ENCODE measurements around the gene C5.

DNA sequence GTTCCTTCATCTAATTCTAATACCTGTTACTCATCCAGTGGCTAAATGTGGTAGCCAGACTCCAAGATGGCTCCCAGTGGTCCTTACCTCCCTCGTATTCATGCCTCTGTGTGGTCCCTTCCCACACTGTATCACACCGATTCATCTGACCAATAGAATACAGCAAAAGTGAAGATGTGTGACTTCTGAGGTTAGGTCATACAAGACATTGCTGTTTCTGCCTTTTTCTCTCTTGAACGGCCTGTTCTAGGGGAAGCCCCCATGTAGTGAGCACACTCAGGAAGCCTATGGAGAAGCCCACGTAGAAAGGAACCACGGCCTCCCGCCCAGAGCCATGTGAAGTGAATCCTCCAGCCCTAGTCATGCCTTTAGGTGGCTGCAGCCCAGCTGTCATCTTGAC is 9.4 kb upstream of the C5 start:
- TF ChIP-seq, protein P1, sequence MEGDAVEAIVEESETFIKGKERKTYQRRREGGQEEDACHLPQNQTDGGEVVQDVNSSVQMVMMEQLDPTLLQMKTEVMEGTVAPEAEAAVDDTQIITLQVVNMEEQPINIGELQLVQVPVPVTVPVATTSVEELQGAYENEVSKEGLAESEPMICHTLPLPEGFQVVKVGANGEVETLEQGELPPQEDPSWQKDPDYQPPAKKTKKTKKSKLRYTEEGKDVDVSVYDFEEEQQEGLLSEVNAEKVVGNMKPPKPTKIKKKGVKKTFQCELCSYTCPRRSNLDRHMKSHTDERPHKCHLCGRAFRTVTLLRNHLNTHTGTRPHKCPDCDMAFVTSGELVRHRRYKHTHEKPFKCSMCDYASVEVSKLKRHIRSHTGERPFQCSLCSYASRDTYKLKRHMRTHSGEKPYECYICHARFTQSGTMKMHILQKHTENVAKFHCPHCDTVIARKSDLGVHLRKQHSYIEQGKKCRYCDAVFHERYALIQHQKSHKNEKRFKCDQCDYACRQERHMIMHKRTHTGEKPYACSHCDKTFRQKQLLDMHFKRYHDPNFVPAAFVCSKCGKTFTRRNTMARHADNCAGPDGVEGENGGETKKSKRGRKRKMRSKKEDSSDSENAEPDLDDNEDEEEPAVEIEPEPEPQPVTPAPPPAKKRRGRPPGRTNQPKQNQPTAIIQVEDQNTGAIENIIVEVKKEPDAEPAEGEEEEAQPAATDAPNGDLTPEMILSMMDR (IDR thresholded peaks at IDR 0.05; ENCODE audit: insufficient read depth, low read length, poor library complexity, severe bottlenecking), result no peak
- no peak for TF ChIP-seq EZH2phosphoT487 (conservative IDR thresholded peaks at IDR 0.05; ENCODE audit: low read length)

Measured in SU-DHL-6 (cell line).